Measurements from ENCODE around the gene YBX1.
"Not testable (repeated sequence)": the region's sequence is repeated elsewhere in the genome, so short reads cannot be mapped to it uniquely, and the experiment has no call there.

YBX1 gene

DNA sequence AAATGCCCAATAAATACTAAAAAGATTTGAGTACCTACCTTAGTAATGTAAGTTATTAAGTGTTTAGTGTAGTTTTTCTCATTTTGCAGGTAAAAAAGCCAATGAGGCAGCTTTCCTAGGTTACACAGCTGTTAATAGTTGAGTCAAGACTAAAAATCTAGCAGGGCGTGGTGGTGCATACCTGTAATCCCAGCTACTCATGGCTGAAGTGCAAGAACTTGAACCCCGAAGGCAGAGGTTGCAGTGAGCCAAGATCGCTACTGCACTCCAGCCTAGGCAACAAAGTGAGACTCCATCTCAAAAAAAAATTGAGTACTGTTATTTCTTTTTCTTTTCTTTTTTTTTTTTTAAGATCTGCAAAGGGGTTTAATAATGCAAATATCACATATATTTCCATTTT is 7.7 kb downstream of the YBX1 start:
- no peak for DNase-seq (ENCODE audit: low read depth)

DNA sequence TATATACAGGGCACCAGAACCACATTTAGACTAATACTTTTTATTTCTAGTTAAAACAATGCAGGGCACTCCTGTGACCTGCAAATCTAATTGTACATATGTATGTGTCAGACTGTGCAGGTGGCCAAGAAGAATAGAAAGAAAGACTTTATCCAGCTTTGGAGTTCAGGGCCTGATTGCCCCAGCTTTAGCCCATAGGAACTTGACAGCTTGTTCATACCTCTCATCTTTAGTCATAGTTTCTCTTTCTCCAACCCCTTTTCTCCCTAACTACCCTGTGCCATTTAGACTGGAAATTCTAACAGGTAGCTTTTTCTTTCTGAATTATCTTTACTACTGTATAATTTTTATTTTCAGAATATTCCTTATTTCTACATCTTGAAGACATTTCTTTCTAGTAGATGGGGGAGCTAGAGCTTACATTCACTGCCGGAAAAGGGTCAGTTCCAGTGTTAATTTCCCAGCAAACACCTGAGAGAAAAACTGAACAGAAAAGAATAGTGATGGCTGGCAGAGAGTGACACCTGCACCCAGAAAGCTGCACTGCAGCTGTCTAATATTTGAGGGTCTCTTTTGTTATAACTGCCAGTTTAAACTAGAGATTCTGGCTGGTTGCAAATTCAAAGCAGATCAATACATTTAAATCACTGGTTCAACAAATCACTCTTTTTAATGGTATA is 8.4 kb downstream of the YBX1 start:
- no peak for DNase-seq (ENCODE audit: low read depth)

DNA sequence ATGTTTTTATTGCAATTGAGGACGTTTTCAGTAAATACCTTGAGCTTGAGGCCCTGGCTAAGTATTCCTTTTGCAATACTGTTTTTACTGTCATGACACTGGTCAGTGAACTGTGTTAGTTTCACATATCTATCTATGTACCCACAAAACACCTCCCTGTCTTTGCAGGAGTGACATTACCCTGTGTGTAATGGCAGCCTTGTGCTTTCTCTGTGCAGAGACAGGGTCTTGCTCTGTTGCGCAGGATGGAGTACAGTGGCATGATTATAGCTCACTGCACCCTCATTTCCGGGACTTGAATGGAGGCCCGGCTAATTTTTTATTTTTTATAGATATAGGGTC is 8.9 kb downstream of the YBX1 start:
- DNase-seq (ENCODE audit: low read depth), result no peak

- DNase-seq (ENCODE audit: low read depth), result no peak
These were observed 10.2 kb downstream of the YBX1 start for GRCh38 chr1:42692461-42692860.

- no peak for DNase-seq (ENCODE audit: low read depth)
These were observed 10.7 kb downstream of the YBX1 start for GRCh38 chr1:42692911-42693310.

DNA sequence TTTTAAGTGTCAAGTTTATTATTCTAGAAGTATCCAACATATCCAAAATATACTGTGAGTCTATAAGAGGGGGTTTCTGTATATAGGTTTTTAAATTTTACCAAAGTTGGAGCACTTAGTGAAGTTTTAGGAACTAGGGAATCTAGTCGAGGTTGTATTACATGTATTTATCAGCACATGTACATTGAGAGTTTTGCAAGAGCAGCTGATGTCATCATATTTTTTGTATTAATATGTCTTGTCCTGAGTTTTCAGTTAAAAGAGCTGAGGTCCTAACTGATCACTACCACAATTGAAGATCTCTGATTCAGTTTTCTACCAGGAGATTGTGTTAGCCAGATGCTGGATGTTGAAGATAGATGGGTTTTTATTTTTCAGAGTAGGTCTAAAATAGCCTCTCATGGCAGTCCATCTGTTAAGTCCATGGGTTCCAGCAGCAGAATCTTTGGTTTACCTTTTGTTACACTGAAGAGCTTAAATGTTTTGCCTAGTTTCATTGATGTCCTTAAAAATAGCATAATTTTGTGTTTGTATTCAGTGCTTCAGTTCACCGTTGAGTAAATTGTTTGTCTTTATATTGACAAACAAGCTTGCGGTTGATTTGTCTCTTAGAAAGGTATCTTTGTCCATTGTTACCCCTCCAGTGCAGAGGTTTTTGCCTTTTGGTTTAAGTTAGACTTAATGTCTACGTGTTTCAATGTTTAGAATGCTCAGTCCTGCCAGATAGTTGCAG is 16.0 kb downstream of the YBX1 start:
- DNase-seq (ENCODE audit: low read depth), result no peak

DNA sequence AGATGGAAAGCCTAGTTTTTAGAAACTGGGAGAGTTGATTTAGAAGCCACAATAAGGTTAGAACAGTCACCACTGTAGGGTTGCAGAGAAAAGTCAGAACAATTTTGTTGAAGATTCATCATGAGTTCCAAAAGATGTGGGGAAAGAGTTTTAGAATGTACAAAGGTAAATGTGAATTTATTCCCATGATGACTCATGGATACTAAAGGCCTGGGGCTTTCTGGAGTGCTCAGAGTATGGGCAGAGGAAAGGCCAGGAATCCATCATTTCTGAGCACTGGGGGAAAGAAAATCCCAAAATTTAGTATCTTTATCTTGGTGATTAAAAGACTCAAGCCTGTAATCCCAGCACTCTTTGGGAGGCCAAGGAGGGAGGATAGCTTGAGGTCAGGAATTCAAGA is 17.8 kb downstream of the YBX1 start:
- no peak for DNase-seq (ENCODE audit: low read depth)

GRCh38 chr1:42703888-42704464 is 21.8 kb downstream of the YBX1 start:
- no peak for DNase-seq (ENCODE audit: low read depth)

DNA sequence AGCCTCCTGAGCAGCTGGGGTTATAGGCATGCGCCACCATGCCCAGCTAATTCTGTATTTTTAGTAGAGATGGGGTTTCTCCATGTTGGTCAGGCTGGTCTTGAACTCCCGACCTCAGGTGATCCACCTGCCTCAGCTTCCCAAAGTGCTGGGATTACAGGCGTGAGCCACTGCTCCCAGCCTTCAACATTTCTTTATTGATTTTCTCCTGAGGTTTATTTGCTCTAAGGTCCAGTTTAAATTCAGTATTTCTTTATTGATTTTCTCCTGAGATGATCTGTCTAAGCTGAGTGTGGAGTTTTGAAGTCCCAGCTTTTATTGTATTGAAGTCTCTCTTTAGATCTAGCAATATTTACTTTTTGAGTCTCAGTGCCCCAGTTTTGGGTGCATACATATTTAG is 30.6 kb downstream of the YBX1 start:
- DNase-seq (ENCODE audit: low read depth), result not testable (repeated sequence)

DNA sequence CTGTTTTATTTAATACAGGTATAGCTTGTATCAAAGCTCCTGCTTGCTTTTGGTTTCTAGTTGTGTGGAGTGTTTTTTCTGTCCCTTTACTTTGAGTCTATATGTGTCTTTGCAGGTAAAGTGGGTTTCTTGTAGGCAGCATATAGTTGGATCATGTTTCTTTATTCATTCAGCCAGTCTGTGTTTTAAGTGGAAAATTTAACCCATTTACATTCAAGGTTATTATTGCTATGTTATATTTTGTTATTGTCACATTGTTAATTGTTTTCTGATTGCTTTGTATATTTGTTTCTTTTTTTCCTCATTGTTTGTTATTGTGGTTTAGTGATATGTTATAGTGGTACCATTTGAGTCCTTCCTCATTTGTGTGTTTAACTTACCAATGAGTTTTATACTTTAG is 31.1 kb downstream of the YBX1 start:
- DNase-seq (ENCODE audit: low read depth), result no peak

DNA sequence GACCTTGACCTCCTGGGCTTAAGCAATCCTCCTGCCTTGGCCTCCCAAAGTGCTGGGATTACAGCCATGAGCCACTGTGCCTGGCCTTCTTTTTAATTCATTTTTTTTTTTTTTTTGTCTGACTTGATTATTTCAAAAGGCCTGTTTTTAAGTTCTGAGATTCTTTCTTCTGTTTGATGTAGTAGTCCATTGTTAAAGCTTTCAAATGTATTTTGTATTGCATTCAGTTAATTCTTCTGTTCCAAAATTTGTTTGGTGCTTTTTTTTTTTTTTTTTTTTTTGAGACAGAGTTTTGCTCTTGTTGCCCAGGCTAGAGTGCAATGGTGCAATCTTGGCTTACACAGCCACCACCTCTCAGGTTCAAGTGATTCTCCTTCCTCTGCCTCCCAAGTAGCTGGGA is 32.2 kb downstream of the YBX1 start:
- DNase-seq (ENCODE audit: low read depth), result not testable (repeated sequence)

DNA sequence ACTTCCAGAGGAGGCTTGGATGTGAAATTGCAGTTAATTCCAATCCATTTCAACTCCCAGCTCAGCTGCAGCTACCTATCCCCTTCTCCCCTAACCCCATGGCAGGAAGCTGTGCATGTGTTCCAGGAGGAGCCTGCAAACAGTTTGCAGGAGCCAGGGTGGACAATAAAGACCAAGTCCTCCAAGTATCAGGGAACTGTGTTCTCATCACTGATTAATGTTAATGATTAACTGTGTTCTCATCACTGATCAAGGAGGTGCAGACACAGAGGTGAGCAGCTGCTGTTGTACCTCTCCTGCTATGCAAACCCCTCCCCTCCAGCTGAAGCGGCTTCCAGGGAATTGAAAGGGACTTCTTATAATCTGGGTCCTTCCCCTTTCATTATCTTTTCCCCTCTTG is 38.6 kb downstream of the YBX1 start:
- no peak for DNase-seq (ENCODE audit: low read depth)

DNA sequence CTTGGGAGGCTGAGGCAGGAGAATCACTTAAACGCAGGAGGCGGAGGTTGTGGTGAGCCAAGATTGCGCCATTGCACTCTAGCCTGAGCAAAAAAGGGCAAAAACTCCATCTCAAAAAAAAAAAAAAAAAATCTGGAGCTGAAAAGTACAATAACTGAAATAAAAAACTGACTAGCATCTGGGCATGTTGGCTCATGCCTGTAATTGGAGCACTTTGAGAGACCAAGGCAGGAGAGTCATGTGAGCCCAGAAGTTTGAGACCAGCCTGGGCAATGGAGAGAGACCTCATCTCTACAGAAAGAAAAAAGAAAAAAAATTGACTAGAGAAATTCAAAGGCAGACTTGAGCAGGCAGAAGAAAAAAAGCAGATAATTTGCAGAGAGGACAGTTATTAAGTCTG is 39.7 kb downstream of the YBX1 start:
- no peak for DNase-seq (ENCODE audit: low read depth)

DNA sequence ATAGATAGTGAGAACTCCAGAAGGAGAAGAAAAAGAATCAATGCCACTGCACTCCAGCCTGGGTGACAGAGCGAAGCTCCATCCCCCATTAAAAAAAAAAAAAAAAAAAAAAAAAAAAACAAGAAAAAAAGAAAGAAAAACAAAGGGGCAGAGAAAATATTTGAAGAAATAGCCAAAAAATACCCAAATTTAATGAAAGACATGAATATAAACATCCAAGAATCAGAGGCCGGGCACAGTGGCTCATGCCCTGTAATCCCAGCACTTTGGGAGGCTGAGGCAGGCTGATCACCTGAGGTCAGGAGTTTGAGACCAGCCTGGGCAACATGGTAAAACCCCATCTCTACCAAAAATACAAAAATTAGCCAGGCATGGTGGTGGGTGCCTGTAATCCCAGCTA is 40.2 kb downstream of the YBX1 start:
- not testable (repeated sequence) for DNase-seq (ENCODE audit: low read depth)

GRCh38 chr1:42723511-42723910 is 41.3 kb downstream of the YBX1 start:
- DNase-seq (ENCODE audit: low read depth), result no peak

- not testable (repeated sequence) for DNase-seq (ENCODE audit: low read depth)
These were observed 43.6 kb downstream of the YBX1 start for GRCh38 chr1:42725820-42726219.

DNA sequence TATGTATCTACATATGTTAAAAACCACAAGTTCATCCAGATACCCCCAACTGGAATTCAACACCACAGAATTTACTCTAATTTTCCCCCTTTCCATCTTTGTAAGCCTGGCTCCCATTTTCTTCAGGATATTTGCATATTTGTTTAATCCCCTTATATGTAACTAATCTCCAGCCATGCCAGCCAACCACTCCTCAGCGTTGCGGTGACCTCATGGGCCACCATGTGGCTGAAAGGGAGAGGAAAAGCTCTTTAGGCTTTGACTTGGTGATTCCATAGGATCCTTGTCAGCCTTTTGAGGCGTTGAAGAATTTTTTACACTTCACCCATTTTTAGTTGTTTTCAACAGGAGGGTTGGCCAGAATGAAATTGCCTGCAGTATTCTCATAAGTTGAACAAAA is 47.8 kb downstream of the YBX1 start:
- no peak for DNase-seq (ENCODE audit: low read depth)

DNA sequence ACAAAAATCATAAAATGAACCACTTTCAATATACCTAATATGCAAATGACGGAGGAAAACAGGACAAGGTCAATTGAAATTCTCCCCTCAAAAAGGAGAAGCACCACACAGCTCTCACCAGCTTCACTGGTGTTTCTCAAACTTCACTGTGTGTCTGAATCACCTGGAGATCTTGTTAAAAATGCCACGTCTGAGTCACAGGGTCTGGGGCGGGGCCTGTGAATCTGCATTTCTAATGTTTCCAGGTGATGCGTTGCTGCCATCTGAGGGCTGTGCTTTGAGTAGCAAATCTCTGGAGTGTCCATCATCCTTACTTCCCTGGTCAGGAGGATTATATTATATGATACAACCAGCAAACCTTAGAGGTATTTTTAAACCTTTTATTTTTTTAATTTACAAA is 48.8 kb downstream of the YBX1 start:
- DNase-seq (ENCODE audit: low read depth), result no peak

GRCh38 chr1:42731585-42731984 is 49.4 kb downstream of the YBX1 start:
- DNase-seq (ENCODE audit: low read depth), result no peak

GRCh38 chr1:42732126-42732680 is 50.0 kb downstream of the YBX1 start:
- no peak for DNase-seq (ENCODE audit: low read depth)

DNA sequence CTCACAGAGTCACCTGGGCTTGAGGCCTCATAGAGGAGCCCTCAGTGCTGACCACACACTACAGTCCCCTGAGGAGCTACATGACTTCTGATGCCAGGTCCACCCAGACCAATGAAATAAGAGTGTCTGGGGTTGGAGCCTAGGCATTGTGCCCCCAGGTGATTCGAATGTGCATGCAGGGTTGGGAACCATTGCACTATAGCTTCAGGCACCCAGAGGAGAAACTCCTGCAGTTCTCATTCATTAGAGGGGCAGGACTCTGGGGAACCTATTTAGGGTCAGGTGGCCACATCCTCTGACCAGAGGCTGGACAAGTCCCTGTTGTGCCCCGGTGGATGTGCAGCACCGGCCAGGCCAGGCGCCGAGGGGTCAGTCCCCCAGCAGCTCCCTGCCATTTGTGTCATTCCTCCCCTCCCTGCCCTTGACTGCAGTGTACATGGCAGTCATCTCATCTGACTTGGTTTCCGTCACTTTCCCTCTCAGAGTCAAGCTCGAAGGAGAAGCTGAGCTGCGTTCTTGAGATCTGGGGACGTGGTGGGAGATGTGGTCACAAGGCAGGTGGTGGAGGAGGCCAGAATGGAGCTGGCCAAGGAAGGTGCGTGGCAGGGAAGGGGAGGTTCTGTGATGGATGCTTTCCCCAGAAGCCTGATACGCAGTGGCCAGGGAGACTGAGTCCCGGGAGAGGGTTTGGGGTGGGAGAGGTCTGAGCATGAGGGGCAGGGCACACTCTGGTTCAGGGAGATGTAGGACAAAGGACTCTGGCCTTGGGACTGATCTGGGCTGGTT is 51.4 kb downstream of the YBX1 start:
- DNase-seq (ENCODE audit: low read depth), result no peak

DNA sequence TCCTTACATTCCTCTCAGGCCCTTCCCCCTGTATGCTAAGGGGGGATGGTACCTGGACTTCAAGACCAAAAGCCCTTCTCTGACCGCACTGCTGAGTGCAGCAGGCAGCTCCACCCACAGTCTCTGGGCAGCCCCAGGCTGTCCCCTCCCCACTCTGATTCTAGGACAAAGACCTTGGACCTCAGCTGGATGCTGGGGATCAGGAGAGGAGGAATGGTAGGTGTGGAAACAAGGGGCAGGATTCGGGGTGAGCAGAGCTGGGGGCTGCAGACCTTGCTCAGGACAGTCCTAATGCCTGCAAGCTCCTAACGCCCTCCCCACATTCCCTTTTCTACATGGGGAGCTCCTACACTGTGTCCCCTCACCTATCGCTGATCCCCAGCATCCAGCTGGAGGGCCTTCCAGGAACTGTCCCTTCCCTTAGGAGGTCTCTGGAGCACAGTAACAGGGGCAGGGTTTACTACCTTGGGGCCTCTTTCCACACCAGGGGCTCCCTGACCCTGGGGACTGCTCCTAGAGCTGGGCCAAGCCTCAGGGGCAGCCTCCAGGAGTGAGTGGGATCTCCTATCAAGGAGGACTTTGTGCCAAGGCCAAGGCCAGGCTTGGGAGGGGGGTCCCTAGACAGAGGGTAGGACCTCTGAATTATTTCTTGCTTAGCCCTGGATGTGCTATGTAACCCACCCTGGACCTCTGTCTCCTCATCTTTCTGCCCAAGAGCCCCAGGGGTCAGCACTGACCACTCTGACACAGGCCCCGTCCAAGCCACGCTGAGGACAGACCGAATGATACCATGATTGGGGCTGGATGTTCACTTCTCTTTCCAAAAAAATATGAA is 52.2 kb downstream of the YBX1 start:
- DNase-seq (ENCODE audit: low read depth), result no peak
